Heart right ventricle (tissue), 16 donors: ENCODE measurements around the gene CNOT4. TPM values are rescaled to one million over a fixed set of nuclear protein-coding genes. Genes with fewer than 3 reads are reported as not detected.

Source experiments
- ATAC-seq, 8 donors: fragments of 200-7000 bp; cut with Tn5 transposase; one replicate each; pipeline ENCODE4 v1.9.1; 2020; ENCODE audit warnings: mild to moderate bottlenecking in 8 of 8, moderate library complexity in 8 of 8, moderate number of reproducible peaks in 1 of 8
- DNase-seq, 2 donors: peaks; one replicate each; pipeline ENCODE4 v3.0.0-alpha.2; 2020
- H3K27ac ChIP-seq, 10 donors: fragments of 200-600 bp; sonication (generic) in 2 of 10; one replicate each; pipeline versions ENCODE4 v1.5.0 to v1.8.0; 2020 to 2022; ENCODE audit warnings: mild to moderate bottlenecking in 3 of 10
- H3K27me3 ChIP-seq, 7 donors: fragments of 200-600 bp; one replicate each; pipeline ENCODE4 v1.8.0; 2021 to 2022; ENCODE audit warnings: mild to moderate bottlenecking in 2 of 7
- H3K36me3 ChIP-seq, 9 donors: fragments of 200-600 bp; sonication (generic) in 1 of 9; one replicate each; pipeline versions ENCODE4 v1.5.0 to v1.8.0; 2020 to 2022; ENCODE audit warnings: mild to moderate bottlenecking in 2 of 9
- H3K4me1 ChIP-seq, 9 donors: fragments of 200-600 bp; sonication (generic) in 1 of 9; one replicate each; pipeline versions ENCODE4 v1.5.0 to v1.8.0; 2020 to 2022; ENCODE audit warnings: mild to moderate bottlenecking in 4 of 9
- H3K4me3 ChIP-seq, 10 donors: fragments of 200-600 bp; sonication (generic) in 2 of 10; one replicate each; pipeline versions ENCODE4 v1.5.0 to v1.8.0; 2020 to 2022; ENCODE audit warnings: mild to moderate bottlenecking in 7 of 10, moderate library complexity in 2 of 10
- H3K9me3 ChIP-seq, 11 donors: fragments of 200-600 bp in 10 of 11; sonication (generic) in 2 of 11; one replicate each; pipeline versions ENCODE4 v1.5.0 to v1.8.0; 2013 to 2022; ENCODE audit warnings: mild to moderate bottlenecking in 2 of 11, control low read depth in 1 of 11, moderate library complexity in 1 of 11
- CTCF ChIP-seq, 9 donors: fragments of 200-600 bp; sonication (generic) in 2 of 9; IDR thresholded peaks; one replicate each; pipeline versions ENCODE4 v1.5.0 to v1.8.0; 2021 to 2022; ENCODE audit warnings: antibody characterized with exemption in 9 of 9, mild to moderate bottlenecking in 5 of 9, moderate library complexity in 1 of 9
- WGBS, 2 donors: extraction: QIAGEN DNeasy Blood & Tissue Kit; methylation state at CpG; one replicate each; pipeline ENCODE4 v1.1.7; 2013; ENCODE audit warnings: inconsistent platforms in 1 of 2; 5-methylcytosine and 5-hydroxymethylcytosine counted together
- intact Hi-C, 10 donors: fragments of 100-400 bp; cut with DNase I; formaldehyde crosslinking; loops; one replicate each; pipeline versions ENCODE4 v1.11.1 to v1.14.2; 2022
- polyA plus RNA-seq, 2 donors: library from polyadenylated mRNA; stranded (reverse); fragments of 200-250 nt; gene quantifications; one replicate each; pipeline ENCODE4 v1.2.3, GENCODE V29; 2013
- total RNA-seq, 10 donors: library from RNA; stranded (reverse); fragmentation: NEBNext Ultra II Directional in 3 of 10; extraction: Animal tissue kit (Norgen Biotek cat#: 25700) in 3 of 10; gene quantifications; one replicate each; pipeline versions ENCODE4 v1.2.1 to v1.2.4, GENCODE V29; 2021 to 2023
- donor health status: Arrhythmogenic right ventricular cardiomyopathy.
- donor health status: ischemic (EF 13 %, LVEDD 7.1; RV severe dilation, severe dysfunction).
- donor health status: healthy with polysubstance abuse.
- donor health status: DM: no; HTN: yes; CAD: no.
- donor health status: DM: no; HTN: no; CAD: no.
- donor health status: ischemic (EF 25% LVEDD 6.9; RV normal size, moderate dysfunction).
- donor health status: ischemic (EF 25% LVEDD 5.7; RV mildly dilated, moderate dysfunction).
- donor health status: healthy.
- donor health status: DM: yes; HTN: yes; CAD: no.
- donor health status: Ischemic cardiomyopathy.
- donor health status: ischemic (EF 35%, LVEDD 5.7; RV mildly dilated, moderate dysfunction).
- donor health status: nonischemic (EF 11% LVEDD 7.7; RV severe dilation, severe dysfunction).
- donor health status: DM: yes; HTN: yes; CAD: no.
- donor health status: PGD.
- donor health status: ischemic (EF 29% LVEDD 5.4; RV normal size, mild dysfunction).
- donor health status: nonischemic (EF 23%, LVEDD 6.1; RV moderate dilation, normal function).

Gene CNOT4
- total and polyA plus RNA-seq, 12 donors, result 5.2 to 31.7 (median 27.0) TPM

DNA sequence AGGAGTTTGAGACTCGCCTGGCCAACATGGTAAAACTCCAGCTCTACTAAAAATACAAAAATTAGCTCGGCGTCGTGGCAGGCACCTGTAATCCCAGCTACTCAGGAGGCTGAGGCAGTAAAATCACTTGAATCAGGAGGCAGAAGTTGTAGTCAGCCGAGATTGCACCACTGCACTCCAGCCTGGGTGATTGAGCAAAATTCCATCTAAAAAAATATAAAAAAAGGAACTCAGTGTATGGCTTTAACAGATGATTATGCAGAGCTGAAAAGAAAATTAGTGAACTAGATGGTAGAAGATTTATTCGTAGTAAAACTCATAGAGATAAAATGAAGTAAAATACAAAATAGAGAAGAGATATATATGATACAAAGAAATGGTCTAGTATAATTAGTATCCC is 12.6 kb upstream of the CNOT4 start:
- no peak overlapping the region for H3K4me3 ChIP-seq
- peaks cover 0 to 6% (median 0%) of the 10 kb centered on the region in 11 donors for H3K9me3 ChIP-seq
- DNase-seq (no peak), ATAC-seq (no peak)
- H3K36me3 ChIP-seq, result no peaks in the 10 kb centered on the region
- intact Hi-C loops, result no loop called here
- H3K27ac ChIP-seq, result no peak overlapping the region
- WGBS, 2 donors, result 89 to 90% methylated on average over 6 of the region's 6 CpGs
- no peak for TF ChIP-seq CTCF (IDR thresholded peaks at IDR 0.05)
- H3K4me1 ChIP-seq, result no peaks in the 10 kb centered on the region
- H3K27me3 ChIP-seq, result no peaks in the 10 kb centered on the region

- no peak overlapping the region for H3K27ac ChIP-seq
- H3K9me3 ChIP-seq, result peaks cover 0 to 6% (median 0%) of the 10 kb centered on the region in 11 donors
- no peaks in the 10 kb centered on the region for H3K27me3 ChIP-seq
- H3K4me1 ChIP-seq, result no peaks in the 10 kb centered on the region
- no peak for TF ChIP-seq CTCF (IDR thresholded peaks at IDR 0.05)
- no peak overlapping the region for H3K4me3 ChIP-seq
- ATAC-seq (no peak), DNase-seq (no peak)
- H3K36me3 ChIP-seq, result no peaks in the 10 kb centered on the region
- intact Hi-C loops, result loop anchor here in 1 of 10 donors (10.0 kb wide), 1 partner anchor 125 kb away; no protein-coding TSS in a partner anchor
- WGBS, 2 donors, result 87 to 92% methylated on average over 4 of the region's 4 CpGs
These were observed 10.0 kb upstream of the CNOT4 start for GRCh38 chr7:135519871-135520270.

GRCh38 chr7:135519233-135519688 is 9.4 kb upstream of the CNOT4 start:
- Histone ChIP-seq H3K9me3 (peaks cover 0 to 6% (median 0%) of the 10 kb centered on the region in 11 donors), H3K27ac (no peak overlapping the region), H3K36me3 (no peaks in the 10 kb centered on the region), H3K27me3 (no peaks in the 10 kb centered on the region), H3K4me1 (no peaks in the 10 kb centered on the region), H3K4me3 (no peak overlapping the region)
- DNase-seq, result peak in 1 of 2 donors; percentile 10
- intact Hi-C loops, result loop anchor here in 1 of 10 donors (10.0 kb wide), 1 partner anchor 126 kb away; no protein-coding TSS in a partner anchor
- ATAC-seq, result peak in 1 of 8 donors; percentile 38
- TF ChIP-seq CTCF (IDR thresholded peaks at IDR 0.05), result no peak

DNA sequence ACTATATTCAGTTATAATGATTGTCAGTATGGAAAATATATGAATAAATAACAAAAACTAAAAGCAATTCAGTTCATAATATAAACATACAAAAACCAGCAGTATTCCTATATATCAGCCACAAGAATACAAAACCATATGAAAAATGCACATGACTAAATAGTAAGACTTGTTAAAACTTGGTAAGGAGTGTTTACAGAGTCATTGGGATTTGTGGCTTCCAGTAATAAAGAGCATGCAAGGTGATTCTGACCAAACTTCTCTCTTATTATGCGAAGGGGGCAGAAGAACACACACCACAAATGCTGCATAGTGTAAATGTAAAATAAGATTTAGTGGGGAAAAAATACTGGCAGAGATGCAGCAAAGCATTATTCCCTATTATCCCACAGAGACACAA is 8.8 kb upstream of the CNOT4 start:
- intact Hi-C loops, result loop anchor here in 1 of 10 donors (10.0 kb wide), 1 partner anchor 126 kb away; no protein-coding TSS in a partner anchor
- H3K9me3 ChIP-seq, result peaks cover 0 to 6% (median 0%) of the 10 kb centered on the region in 11 donors
- H3K4me1 ChIP-seq, result no peaks in the 10 kb centered on the region
- ATAC-seq (no peak), DNase-seq (no peak)
- H3K4me3 ChIP-seq, result no peak overlapping the region
- H3K36me3 ChIP-seq, result no peaks in the 10 kb centered on the region
- H3K27me3 ChIP-seq, result no peaks in the 10 kb centered on the region
- no peak for TF ChIP-seq CTCF (IDR thresholded peaks at IDR 0.05)
- 94 to 97% methylated on average over 1 of the region's 1 CpG for WGBS, 2 donors
- no peak overlapping the region for H3K27ac ChIP-seq
